H9 (cell line): ENCODE results near the gene MOB3B. TPM values are rescaled to one million over a fixed set of nuclear protein-coding genes. Genes with fewer than 3 reads are reported as not detected.

ENCODE experiments used
- DNase-seq: peaks from one replicate; pipeline ENCODE4 v3.0.0-alpha.2; 2017
- H2AFZ ChIP-seq: one replicate; pipeline ENCODE4 v1.6.1; 2013; ENCODE audit warnings: mild to moderate bottlenecking, low read length, control low read depth, moderate library complexity
- H2AK5ac ChIP-seq: 2 replicates; pipeline ENCODE4 v1.6.1; 2013; ENCODE audit warnings: low read length, control low read depth, mixed read lengths; ENCODE audit not compliant: insufficient read length
- H2BK120ac ChIP-seq: one replicate; pipeline ENCODE4 v1.6.1; 2013; ENCODE audit warnings: low read depth, mild to moderate bottlenecking, low read length, control low read depth, inconsistent platforms; ENCODE audit not compliant: poor library complexity, severe bottlenecking
- H2BK12ac ChIP-seq: 2 replicates; pipeline ENCODE4 v1.6.1; 2013; ENCODE audit warnings: low read length, control low read depth, mixed read lengths, low read depth; ENCODE audit not compliant: insufficient read length
- H2BK15ac ChIP-seq: 2 replicates; pipeline ENCODE4 v1.6.1; 2013; ENCODE audit warnings: low read depth, low read length, control low read depth
- H2BK20ac ChIP-seq: one replicate; pipeline ENCODE4 v1.6.1; 2013; ENCODE audit warnings: low read depth, mild to moderate bottlenecking, low read length, control low read depth, inconsistent platforms; ENCODE audit not compliant: poor library complexity, severe bottlenecking
- H2BK5ac ChIP-seq: 2 replicates; pipeline ENCODE4 v1.6.1; 2013; ENCODE audit warnings: low read length, control low read depth, mixed read lengths; ENCODE audit not compliant: insufficient read length
- H3K14ac ChIP-seq: 2 replicates; pipeline ENCODE4 v1.6.1; 2013; ENCODE audit warnings: low read length, control low read depth; ENCODE audit not compliant: insufficient read depth
- H3K18ac ChIP-seq: 2 replicates; pipeline ENCODE4 v1.6.1; 2013; ENCODE audit warnings: low read depth, mild to moderate bottlenecking, mixed read lengths, low read length, control low read depth; ENCODE audit not compliant: insufficient read length
- H3K23ac ChIP-seq: 2 replicates; pipeline ENCODE4 v1.6.1; 2013; ENCODE audit warnings: low read length, control low read depth, mixed read lengths, low read depth; ENCODE audit not compliant: insufficient read length
- H3K23me2 ChIP-seq: 2 replicates; pipeline ENCODE4 v1.6.1; 2013; ENCODE audit warnings: low read depth, mild to moderate bottlenecking, mixed read lengths, low read length, control low read depth; ENCODE audit not compliant: insufficient read length, poor library complexity, severe bottlenecking
- H3K27ac ChIP-seq: 2 replicates; pipeline ENCODE4 v1.5.1; 2013; ENCODE audit warnings: low read length, control low read depth, mixed read lengths, low read depth; ENCODE audit not compliant: insufficient read length
- H3K27me3 ChIP-seq: 2 replicates; pipeline ENCODE4 v1.6.1; 2013; ENCODE audit warnings: low read length, control low read depth, inconsistent platforms; ENCODE audit not compliant: insufficient read depth
- H3K4ac ChIP-seq: 2 replicates; pipeline ENCODE4 v1.6.1; 2013; ENCODE audit warnings: low read depth, mild to moderate bottlenecking, control low read depth, inconsistent platforms, low read length, moderate library complexity
- H3K4me1 ChIP-seq: 2 replicates; pipeline ENCODE4 v1.6.1; 2013; ENCODE audit warnings: low read length, control low read depth, inconsistent platforms; ENCODE audit not compliant: insufficient read depth
- H3K4me2 ChIP-seq: 2 replicates; pipeline ENCODE4 v1.6.1; 2013; ENCODE audit warnings: low read length, control low read depth, mixed read lengths; ENCODE audit not compliant: insufficient read length, insufficient read depth
- H3K56ac ChIP-seq: 2 replicates; pipeline ENCODE4 v1.6.1; 2013; ENCODE audit warnings: low read depth, mild to moderate bottlenecking, mixed read lengths, low read length, control low read depth; ENCODE audit not compliant: insufficient read length
- H3K79me1 ChIP-seq: 2 replicates; pipeline ENCODE4 v1.6.1; 2013; ENCODE audit warnings: low read depth, mild to moderate bottlenecking, moderate library complexity, low read length, control low read depth, inconsistent platforms; ENCODE audit not compliant: insufficient read depth, poor library complexity, severe bottlenecking
- H3K79me2 ChIP-seq: 2 replicates; pipeline ENCODE4 v1.6.1; 2013; ENCODE audit warnings: low read length, control low read depth, inconsistent platforms; ENCODE audit not compliant: insufficient read depth
- H3K9ac ChIP-seq: 2 replicates; pipeline ENCODE4 v1.6.1; 2013; ENCODE audit warnings: low read length, control low read depth, mixed read lengths; ENCODE audit not compliant: insufficient read length; ENCODE audit errors: extremely low read depth
- H3K9me3 ChIP-seq: one replicate; pipeline ENCODE4 v1.6.1; 2013; ENCODE audit warnings: low read depth, low read length, inconsistent platforms; ENCODE audit not compliant: control insufficient read depth
- H3T11ph ChIP-seq: one replicate; pipeline ENCODE4 v1.6.1; 2013; ENCODE audit warnings: mild to moderate bottlenecking, low read length, control low read depth, inconsistent platforms
- H4K20me1 ChIP-seq: one replicate; pipeline ENCODE4 v1.6.1; 2013; ENCODE audit not compliant: control insufficient read depth, insufficient read length, insufficient read depth
- H4K5ac ChIP-seq: 2 replicates; pipeline ENCODE4 v1.6.1; 2013; ENCODE audit warnings: low read depth, mild to moderate bottlenecking, mixed read lengths, low read length, control low read depth; ENCODE audit not compliant: insufficient read length
- H4K8ac ChIP-seq: replicated peaks from 2 replicates; pipeline ENCODE4 v1.6.1; 2013; ENCODE audit warnings: low read length, control low read depth, mixed read lengths, low read depth; ENCODE audit not compliant: insufficient read length
- H4K91ac ChIP-seq: 2 replicates; pipeline ENCODE4 v1.6.1; 2013; ENCODE audit warnings: low read depth, mild to moderate bottlenecking, moderate library complexity, mixed read lengths, low read length, control low read depth; ENCODE audit not compliant: insufficient read length
- H3K27ac Mint-ChIP-seq, 3 experiments: 2 replicates in 2 of 3; 3 replicates in 1 of 3; pipeline ENCODE4 v1.8.0; 2020 to 2021; ENCODE audit warnings: mixed read lengths in 3 of 3, mild to moderate bottlenecking in 1 of 3, moderate library complexity in 1 of 3
- H3K27me3 Mint-ChIP-seq: 2 replicates; pipeline ENCODE4 v1.8.0; 2021; ENCODE audit warnings: low read depth, mild to moderate bottlenecking, moderate library complexity, mixed read lengths
- H3K36me3 Mint-ChIP-seq, 3 experiments: 2 replicates in 2 of 3; 3 replicates in 1 of 3; pipeline ENCODE4 v1.8.0; 2020 to 2021; ENCODE audit warnings: low read depth in 3 of 3, mixed read lengths in 3 of 3; ENCODE audit not compliant: insufficient read depth in 1 of 3
- H3K4me1 Mint-ChIP-seq, 2 experiments: 2 replicates each; pipeline ENCODE4 v1.8.0; 2020; ENCODE audit warnings: mixed read lengths in 2 of 2
- H3K4me3 Mint-ChIP-seq, 2 experiments: 2 replicates in 1 of 2; 3 replicates in 1 of 2; pipeline ENCODE4 v1.8.0; 2020 to 2021; ENCODE audit warnings: mild to moderate bottlenecking in 2 of 2, mixed read lengths in 2 of 2, moderate library complexity in 1 of 2
- H3K9me3 Mint-ChIP-seq, 2 experiments: 2 replicates in 1 of 2; 3 replicates in 1 of 2; pipeline ENCODE4 v1.8.0; 2020; ENCODE audit warnings: mild to moderate bottlenecking in 2 of 2, mixed read lengths in 2 of 2, moderate library complexity in 1 of 2
- CTCF ChIP-seq: fragments of 200-600 bp; sonication (generic); conservative IDR thresholded peaks from 3 replicates; pipeline ENCODE4 v1.8.0; 2021; ENCODE audit warnings: antibody characterized with exemption, mild to moderate bottlenecking
- WGBS: extraction: QIAGEN DNeasy Blood & Tissue Kit; methylation state at CpG from one replicate; pipeline ENCODE4 v1.1.7; 2013; ENCODE audit warnings: missing lambda C conversion rate, low lambda C conversion rate, mixed read lengths; ENCODE audit not compliant: insufficient read length; ENCODE audit errors: extremely low coverage; 5-methylcytosine and 5-hydroxymethylcytosine counted together
- total RNA-seq: library from RNA; stranded (reverse); gene quantifications from 2 replicates; pipeline ENCODE4 v1.2.1, GENCODE V29; 2021

The MOB3B gene
- total RNA-seq, 1 experiment from 2014 or later = 9.8 TPM

- Mint-ChIP-seq H3K4me1 (peaks cover 22 to 24% of the 10 kb centered on the region in 2 experiments), H3K4me3 (no peak overlapping the region), H3K9me3 (no peaks in the 10 kb centered on the region), H3K27ac (peak overlapping the region in 1 of 3 experiments; percentile 16; a peak in 3 of 7 replicates), H3K27me3 (no peaks in the 10 kb centered on the region), H3K36me3 (no peaks in the 10 kb centered on the region; a peak in 1 of 7 replicates)
- Histone ChIP-seq H3K14ac (no peak overlapping the region), H3T11ph (no peak overlapping the region), H3K9me3 (no peaks in the 10 kb centered on the region), H3K27ac (no peak overlapping the region), H2BK12ac (no peak overlapping the region), H4K8ac (no peak overlapping the region), H3K4me2 (no peak overlapping the region), H2BK15ac (no peak overlapping the region), H2BK5ac (no peak overlapping the region), H3K23ac (no peak overlapping the region), H3K79me2 (peaks cover 2% of the 10 kb centered on the region; the same call in 1 of the 2 replicates), H2AK5ac (no peak overlapping the region), H4K5ac (no peak overlapping the region), H3K9ac (no peak overlapping the region), H2BK120ac (no peak overlapping the region), H3K23me2 (no peaks in the 10 kb centered on the region), H3K4me1 (peaks cover 14% of the 10 kb centered on the region), H3K27me3 (0 out of 2 replicates have a peak, but pooled peaks cover 2% of the 10 kb centered on the region), H4K20me1 (no peaks in the 10 kb centered on the region), H3K18ac (no peak overlapping the region), H3K4ac (no peak overlapping the region), H3K79me1 (peaks cover 3% of the 10 kb centered on the region), H4K91ac (no peak overlapping the region), H2AFZ (no peak overlapping the region), H2BK20ac (no peak overlapping the region), H3K56ac (no peak overlapping the region)
- WGBS = no CpG with 5 or more reads among the region's 4 CpGs
- TF ChIP-seq CTCF = no peak
- no peak for DNase-seq
Measured at GRCh38 chr9:27382308-27382707, 147.3 kb downstream of the MOB3B start.
